HepG2 (cell line): ENCODE data around the gene SAPCD2. TPM values are rescaled to one million over a fixed set of nuclear protein-coding genes. Genes with fewer than 3 reads are reported as not detected.

Experiments used
- ATAC-seq: fragments of 200-7000 bp; cut with Tn5 transposase; 3 replicates; pipeline ENCODE4 v1.9.1; 2020; ENCODE audit warnings: mild to moderate bottlenecking, moderate library complexity
- BruUV-seq: library from RNA; stranded (reverse); fragments of 400-500 nt; replicated peaks from 2 replicates; lab custom pipeline; 2021; lab: Mats Ljungman, UMichigan
- CTCF ChIA-PET: fragments of 300-600 bp; formaldehyde crosslinking; extraction: SDS; loops from one replicate; lab custom pipeline; 2021; ENCODE audit warnings: low total read pairs, inconsistent platforms, low intra/inter-chr PET ratio; lab: Yijun Ruan, JAX
- POLR2A ChIA-PET: fragments of 350-600 bp; sonication (Branson Sonifier 250); formaldehyde crosslinking; loops from one replicate; lab custom pipeline; 2020; ENCODE audit warnings: antibody characterized with exemption, inconsistent platforms; lab: Yijun Ruan, JAX
- DNase-seq: peaks from one replicate; pipeline ENCODE4 v3.0.0-alpha.2; 2015; ENCODE audit warnings: low spot score
- FAIRE-seq: peaks from 3 replicates; lab custom pipeline; 2011; peaks lifted over from hg19 to GRCh38; lab: Jason Lieb, UNC
- H2AFZ ChIP-seq: one replicate; pipeline ENCODE4 v1.6.1; 2011; ENCODE audit warnings: low read length, inconsistent platforms
- H3K27ac ChIP-seq: fragments of 300-600 bp; 3 replicates; pipeline ENCODE4 v1.8.0; 2011; ENCODE audit warnings: mixed run types, mild to moderate bottlenecking, mixed read lengths, low read length, inconsistent platforms; ENCODE audit not compliant: insufficient read depth; ENCODE audit errors: extremely low read length
- H3K27me3 ChIP-seq, 2 experiments: fragments of 200-600 bp in 1 of 2; 2 replicates in 1 of 2; 3 replicates in 1 of 2; pipeline versions ENCODE4 v1.6.0 to v1.8.0; 2011; ENCODE audit warnings: low read length in 2 of 2, mild to moderate bottlenecking in 2 of 2, moderate library complexity in 2 of 2, inconsistent platforms in 1 of 2; ENCODE audit not compliant: insufficient read depth in 2 of 2, control insufficient read depth in 1 of 2
- H3K36me3 ChIP-seq, 2 experiments: fragments of 200-600 bp in 1 of 2; replicated peaks in 1 of 2; 2 replicates in 1 of 2; 3 replicates in 1 of 2; pipeline versions ENCODE4 v1.5.1 to v1.8.0; 2011; ENCODE audit warnings: low read length in 2 of 2, inconsistent platforms in 1 of 2; ENCODE audit not compliant: insufficient read depth in 2 of 2, control insufficient read depth in 1 of 2
- H3K4me1 ChIP-seq: 2 replicates; pipeline ENCODE4 v1.5.1; 2012; ENCODE audit warnings: low read length, inconsistent platforms; ENCODE audit not compliant: insufficient read depth
- H3K4me2 ChIP-seq: 2 replicates; pipeline ENCODE4 v1.6.0; 2011; ENCODE audit warnings: low read depth, low read length, inconsistent platforms
- H3K4me3 ChIP-seq, 3 experiments: fragments of 200-600 bp in 1 of 3; sonication (generic), shearing (Covaris generic) in 1 of 3; replicated peaks in 1 of 3; 2 replicates each; pipeline ENCODE4 v1.5.1; 2011 to 2016; ENCODE audit warnings: low read length in 3 of 3, inconsistent platforms in 2 of 3, low read depth in 2 of 3, mild to moderate bottlenecking in 2 of 3, control low read depth in 1 of 3, mixed read lengths in 1 of 3; ENCODE audit not compliant: insufficient read depth in 1 of 3
- H3K79me2 ChIP-seq: one replicate; pipeline ENCODE4 v1.6.1; 2011; ENCODE audit warnings: low read length, inconsistent platforms; ENCODE audit not compliant: insufficient read depth
- H3K9ac ChIP-seq: 2 replicates; pipeline ENCODE4 v1.6.0; 2011; ENCODE audit warnings: mild to moderate bottlenecking, low read depth, low read length, inconsistent platforms; ENCODE audit not compliant: insufficient read depth
- H3K9me3 ChIP-seq: 2 replicates; pipeline ENCODE4 v1.5.1; 2012; ENCODE audit warnings: mild to moderate bottlenecking, low read length
- H4K20me1 ChIP-seq: 2 replicates; pipeline ENCODE4 v1.6.0; 2011; ENCODE audit warnings: inconsistent platforms, mild to moderate bottlenecking, low read length, moderate library complexity; ENCODE audit not compliant: insufficient read depth
- AGO2 ChIP-seq: fragments of 200-400 bp; formaldehyde crosslinking; optimal IDR thresholded peaks from 2 replicates; pipeline ENCODE3; 2017; ENCODE audit warnings: mild to moderate bottlenecking, low read depth, low read length, moderate library complexity
- AKAP8 ChIP-seq: sonication (generic); formaldehyde crosslinking; IDR thresholded peaks from 2 replicates; pipeline ENCODE4 v1.5.1; 2020; ENCODE audit warnings: mild to moderate bottlenecking, missing genetic modification reagents
- DMAP1 ChIP-seq: IDR thresholded peaks from 2 replicates; pipeline ENCODE4 v1.6.1; 2016
- NONO ChIP-seq, 2 experiments: fragments of 450-650 bp in 1 of 2; sonication (generic) in 1 of 2; formaldehyde crosslinking in 1 of 2; IDR thresholded peaks in 1 of 2; conservative IDR thresholded peaks in 1 of 2; 2 replicates each; pipeline versions ENCODE4 v1.6.1 to v1.8.0; 2017 to 2022; ENCODE audit warnings: mild to moderate bottlenecking in 1 of 2, missing genetic modification reagents in 1 of 2, moderate library complexity in 1 of 2
- SNAPC4 ChIP-seq: sonication (generic); formaldehyde crosslinking; IDR thresholded peaks from 2 replicates; pipeline ENCODE4 v1.4.0; 2020; ENCODE audit warnings: mild to moderate bottlenecking, missing genetic modification reagents
- TIGD3 ChIP-seq: sonication (generic); formaldehyde crosslinking; IDR thresholded peaks from 2 replicates; pipeline ENCODE4 v1.5.1; 2020; ENCODE audit warnings: mild to moderate bottlenecking, missing genetic modification reagents, borderline replicate concordance
- ZNF7 ChIP-seq: IDR thresholded peaks from 2 replicates; pipeline ENCODE4 v1.6.1; 2016; ENCODE audit warnings: missing biosample characterization, missing genetic modification reagents
- WGBS: methylation state at CpG from one replicate; pipeline ENCODE4 v1.1.6; 2017; ENCODE audit warnings: low lambda C conversion rate; 5-methylcytosine and 5-hydroxymethylcytosine counted together
- in situ Hi-C: cut with HindIII; loops from 2 replicates; pipeline ENCODE4 v1.10.0; 2017; ENCODE audit warnings: low pct_unique_long_range_greater_than_20kb; ENCODE audit not compliant: extremely low pct_ligation_motif_present
- intact Hi-C: fragments of 100-400 bp; cut with micrococcal nuclease; formaldehyde crosslinking; loops from one replicate; pipeline ENCODE4 v1.10.0; 2022; ENCODE audit not compliant: unreplicated experiment
- polyA plus RNA-seq, 8 experiments: library from polyadenylated mRNA; depleted of rRNA in 3 of 8; stranded (reverse) in 7 of 8; unstranded in 1 of 8; fragments of >200 nt; fragmentation: Illumina TruSeq in 4 of 8; extraction: Trizol in 4 of 8; gene quantifications; 2 replicates each; pipeline versions ENCODE4 v1.2.1 to v1.2.3, GENCODE V29; 2011 to 2016; ENCODE audit warnings: low read depth in 4 of 8, missing spikeins in 1 of 8, mixed read lengths in 1 of 8; ENCODE audit not compliant: insufficient read depth in 1 of 8
- total RNA-seq, 5 experiments: library from RNA; depleted of rRNA; stranded (reverse); fragments of >200 nt; fragmentation: Illumina TruSeq; extraction: Trizol; gene quantifications; 2 replicates each; pipeline ENCODE4 v1.2.3, GENCODE V29; 2016; ENCODE audit warnings: low read depth in 1 of 5
- TF ChIP-seq, protein P1 (sequence below): sonication (generic); formaldehyde crosslinking; IDR thresholded peaks from 2 replicates; pipeline ENCODE4 v1.4.0; 2020; ENCODE audit warnings: missing genetic modification reagents
- TF ChIP-seq, protein P2 (sequence below), 2 experiments: sonication (generic) in 1 of 2; formaldehyde crosslinking in 1 of 2; IDR thresholded peaks; 2 replicates each; pipeline versions ENCODE4 v1.6.1 to v1.9.0; 2014 to 2022; ENCODE audit warnings: antibody characterized with exemption in 1 of 2, borderline replicate concordance in 1 of 2, inconsistent platforms in 1 of 2, low read depth in 1 of 2, missing genetic modification reagents in 1 of 2

Gene SAPCD2
- total and polyA plus RNA-seq, 2 of the 13 experiments (the other 11 are each of a cell fraction or from before 2014, with no cell fraction given), result 21.9 to 42.8 TPM

GRCh38 chr9:137062384-137062783 is 8.0 kb downstream of the SAPCD2 start:
- FAIRE-seq, result no peak
- Histone ChIP-seq H3K9ac (no peak overlapping the region), H3K27ac (no peak overlapping the region), H3K4me1 (peaks cover 25% of the 10 kb centered on the region), H4K20me1 (no peaks in the 10 kb centered on the region), H3K4me3 (no peak overlapping the region), H3K27me3 (no peaks in the 10 kb centered on the region), H3K9me3 (no peaks in the 10 kb centered on the region), H3K36me3 (peaks cover 3 to 16% of the 10 kb centered on the region in 2 experiments; a peak in 2 of 5 replicates), H2AFZ (no peak overlapping the region), H3K79me2 (no peaks in the 10 kb centered on the region), H3K4me2 (no peak overlapping the region)
- intact Hi-C loops (no loop called here), in situ Hi-C loops (no loop called here)
- TSS peak; percentile 56 for BruUV-seq
- no peak for DNase-seq
- POLR2A ChIA-PET, result no interaction called here
- 85% methylated on average over 5 of the region's 15 CpGs for WGBS
- no peak for ATAC-seq
- CTCF ChIA-PET, result no interaction called here
- TF ChIP-seq SNAPC4, result no peak
- TF ChIP-seq NONO (IDR thresholded peaks at IDR 0.05), result no peak
- 0 out of 2 replicates have a peak, but pooled peaks have one; percentile 30 for TF ChIP-seq NONO (CRISPR knock-in tag; conservative IDR thresholded peaks at IDR 0.05)
- peak; percentile 91 for TF ChIP-seq ZNF7 (CRISPR knock-in tag)
- TF ChIP-seq AGO2, result peak; percentile 47
- TF ChIP-seq AKAP8 (CRISPR knock-in tag), result peak; percentile 78; the same call in 1 of the 2 replicates
- TF ChIP-seq DMAP1 (CRISPR knock-in tag), result no peak
- TF ChIP-seq, protein P1, sequence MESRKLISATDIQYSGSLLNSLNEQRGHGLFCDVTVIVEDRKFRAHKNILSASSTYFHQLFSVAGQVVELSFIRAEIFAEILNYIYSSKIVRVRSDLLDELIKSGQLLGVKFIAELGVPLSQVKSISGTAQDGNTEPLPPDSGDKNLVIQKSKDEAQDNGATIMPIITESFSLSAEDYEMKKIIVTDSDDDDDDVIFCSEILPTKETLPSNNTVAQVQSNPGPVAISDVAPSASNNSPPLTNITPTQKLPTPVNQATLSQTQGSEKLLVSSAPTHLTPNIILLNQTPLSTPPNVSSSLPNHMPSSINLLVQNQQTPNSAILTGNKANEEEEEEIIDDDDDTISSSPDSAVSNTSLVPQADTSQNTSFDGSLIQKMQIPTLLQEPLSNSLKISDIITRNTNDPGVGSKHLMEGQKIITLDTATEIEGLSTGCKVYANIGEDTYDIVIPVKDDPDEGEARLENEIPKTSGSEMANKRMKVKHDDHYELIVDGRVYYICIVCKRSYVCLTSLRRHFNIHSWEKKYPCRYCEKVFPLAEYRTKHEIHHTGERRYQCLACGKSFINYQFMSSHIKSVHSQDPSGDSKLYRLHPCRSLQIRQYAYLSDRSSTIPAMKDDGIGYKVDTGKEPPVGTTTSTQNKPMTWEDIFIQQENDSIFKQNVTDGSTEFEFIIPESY (CRISPR knock-in tag), result peak; percentile 71
- TF ChIP-seq, protein P2, sequence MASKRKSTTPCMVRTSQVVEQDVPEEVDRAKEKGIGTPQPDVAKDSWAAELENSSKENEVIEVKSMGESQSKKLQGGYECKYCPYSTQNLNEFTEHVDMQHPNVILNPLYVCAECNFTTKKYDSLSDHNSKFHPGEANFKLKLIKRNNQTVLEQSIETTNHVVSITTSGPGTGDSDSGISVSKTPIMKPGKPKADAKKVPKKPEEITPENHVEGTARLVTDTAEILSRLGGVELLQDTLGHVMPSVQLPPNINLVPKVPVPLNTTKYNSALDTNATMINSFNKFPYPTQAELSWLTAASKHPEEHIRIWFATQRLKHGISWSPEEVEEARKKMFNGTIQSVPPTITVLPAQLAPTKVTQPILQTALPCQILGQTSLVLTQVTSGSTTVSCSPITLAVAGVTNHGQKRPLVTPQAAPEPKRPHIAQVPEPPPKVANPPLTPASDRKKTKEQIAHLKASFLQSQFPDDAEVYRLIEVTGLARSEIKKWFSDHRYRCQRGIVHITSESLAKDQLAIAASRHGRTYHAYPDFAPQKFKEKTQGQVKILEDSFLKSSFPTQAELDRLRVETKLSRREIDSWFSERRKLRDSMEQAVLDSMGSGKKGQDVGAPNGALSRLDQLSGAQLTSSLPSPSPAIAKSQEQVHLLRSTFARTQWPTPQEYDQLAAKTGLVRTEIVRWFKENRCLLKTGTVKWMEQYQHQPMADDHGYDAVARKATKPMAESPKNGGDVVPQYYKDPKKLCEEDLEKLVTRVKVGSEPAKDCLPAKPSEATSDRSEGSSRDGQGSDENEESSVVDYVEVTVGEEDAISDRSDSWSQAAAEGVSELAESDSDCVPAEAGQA (IDR thresholded peaks at IDR 0.05; ENCODE audit: low read depth), result no peak
- TF ChIP-seq, protein P2 (CRISPR knock-in tag; IDR thresholded peaks at IDR 0.05; ENCODE audit: borderline replicate concordance), result no peak
- no peak for TF ChIP-seq TIGD3 (CRISPR knock-in tag)
